Measurements from ENCODE around the gene NUMB.
"Not testable (repeated sequence)": the region's sequence is repeated elsewhere in the genome, so short reads cannot be mapped to it uniquely, and the experiment has no call there.

Gene NUMB

GRCh38 chr14:73418227-73418626, 40.1 kb downstream of the NUMB start:
- no peak for DNase-seq

- DNase-seq = not testable (repeated sequence)
Measured at GRCh38 chr14:73406248-73406647, 52.1 kb downstream of the NUMB start.

- no peak for DNase-seq
Measured at GRCh38 chr14:73403181-73403752, 55.1 kb downstream of the NUMB start.

- no peak for DNase-seq
Measured at GRCh38 chr14:73402579-73402978, 55.8 kb downstream of the NUMB start.

- DNase-seq = no peak
Measured at GRCh38 chr14:73397810-73398209, 60.5 kb downstream of the NUMB start.

- no peak for DNase-seq
Measured at GRCh38 chr14:73394317-73394716, 64.0 kb downstream of the NUMB start.

GRCh38 chr14:73393375-73393774, 65.0 kb downstream of the NUMB start:
- DNase-seq = no peak

- DNase-seq = no peak
Measured at GRCh38 chr14:73392329-73393257, 65.8 kb downstream of the NUMB start.

GRCh38 chr14:73387860-73388259, 70.5 kb downstream of the NUMB start:
- DNase-seq = not testable (repeated sequence)

- DNase-seq = no peak
Measured at GRCh38 chr14:73386342-73386741, 72.0 kb downstream of the NUMB start.

- not testable (repeated sequence) for DNase-seq
Measured at GRCh38 chr14:73385021-73385420, 73.3 kb downstream of the NUMB start.

- DNase-seq = no peak
Measured at GRCh38 chr14:73383356-73383755, 75.0 kb downstream of the NUMB start.

- DNase-seq = no peak
Measured at GRCh38 chr14:73381380-73382013, 76.8 kb downstream of the NUMB start.

- no peak for DNase-seq
Measured at GRCh38 chr14:73376585-73376984, 81.8 kb downstream of the NUMB start.

GRCh38 chr14:73375861-73376260, 82.5 kb downstream of the NUMB start:
- no peak for DNase-seq

- DNase-seq = no peak
Measured at GRCh38 chr14:73374218-73374617, 84.1 kb downstream of the NUMB start.

GRCh38 chr14:73372529-73372928, 85.8 kb downstream of the NUMB start:
- DNase-seq = no peak

GRCh38 chr14:73370561-73370960, 87.8 kb downstream of the NUMB start:
- DNase-seq = no peak

- DNase-seq = no peak
Measured at GRCh38 chr14:73369428-73369827, 88.9 kb downstream of the NUMB start.

- no peak for DNase-seq
Measured at GRCh38 chr14:73368616-73369015, 89.7 kb downstream of the NUMB start.

GRCh38 chr14:73365727-73366126, 92.6 kb downstream of the NUMB start:
- DNase-seq = no peak

- DNase-seq = no peak
Measured at GRCh38 chr14:73364559-73364958, 93.8 kb downstream of the NUMB start.

- DNase-seq = no peak
Measured at GRCh38 chr14:73359445-73359844, 98.9 kb downstream of the NUMB start.

- DNase-seq = no peak
Measured at GRCh38 chr14:73358187-73358586, 100.2 kb downstream of the NUMB start.

All from EL (cell line).